ENCODE data around the gene SIPA1L3.

Gene SIPA1L3

DNA sequence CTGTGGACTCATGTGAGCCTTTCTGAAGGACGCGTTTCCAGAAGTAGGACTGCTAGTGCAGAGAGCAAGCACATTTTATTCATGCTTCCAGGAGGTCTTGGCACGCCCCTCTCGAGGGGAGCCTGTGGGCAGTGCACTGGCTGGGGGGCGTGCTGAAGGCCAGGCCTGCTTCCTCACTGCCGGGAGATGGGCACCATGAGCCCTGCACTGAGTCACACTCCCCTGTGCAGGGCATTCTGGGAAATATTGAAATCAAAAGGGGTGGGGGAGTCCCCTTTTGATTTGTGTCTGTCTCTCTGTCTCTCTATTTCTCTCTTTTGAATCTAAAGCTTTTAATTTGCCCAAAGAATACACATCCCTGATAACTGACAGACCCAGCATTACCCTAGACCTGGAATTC lies 283.1 kb downstream of the SIPA1L3 start:
- FAIRE-seq (no peak), DNase-seq (ENCODE audit: low spot score) (no peak)

DNA sequence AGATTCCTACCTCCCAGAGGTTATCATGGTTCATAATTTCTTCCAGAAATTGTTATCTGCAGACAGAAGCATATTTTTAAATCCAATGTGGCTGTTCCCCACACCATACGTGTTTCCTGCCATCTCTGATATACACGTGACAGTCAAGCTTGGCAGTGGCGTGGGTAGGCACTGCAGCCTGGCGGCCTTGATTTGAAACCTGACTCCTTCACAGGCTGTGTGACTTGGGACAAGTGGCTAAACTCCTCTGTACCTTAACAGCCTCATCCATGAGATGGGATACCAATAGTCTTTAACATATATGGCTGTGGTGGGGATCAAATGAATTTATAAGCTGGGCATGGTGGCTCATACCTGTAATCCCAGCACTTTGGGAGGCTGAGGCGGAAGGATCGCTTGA lies 283.8 kb downstream of the SIPA1L3 start:
- DNase-seq (ENCODE audit: low spot score) (no peak), FAIRE-seq (no peak)

DNA sequence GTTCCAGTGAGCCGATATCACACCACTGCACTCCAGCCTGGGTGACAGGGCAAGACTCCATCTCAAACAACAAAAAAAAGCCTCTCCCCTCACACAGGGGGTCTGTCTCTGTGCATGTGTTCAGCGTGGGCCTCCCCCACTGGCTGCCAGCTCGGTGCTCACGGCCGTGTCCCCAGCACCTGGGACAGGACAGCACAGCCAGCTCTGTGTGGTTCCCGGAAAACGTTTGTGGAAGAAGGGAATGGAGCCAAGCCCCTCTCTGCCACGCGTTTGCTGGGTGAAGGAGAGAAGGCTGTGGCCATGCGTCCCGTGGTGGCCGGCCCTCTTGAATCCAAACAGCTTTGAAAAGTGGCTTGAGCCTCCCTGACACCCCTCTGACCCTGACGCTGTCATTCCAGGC lies 284.7 kb downstream of the SIPA1L3 start:
- DNase-seq (ENCODE audit: low spot score) (no peak), FAIRE-seq (no peak)

DNA sequence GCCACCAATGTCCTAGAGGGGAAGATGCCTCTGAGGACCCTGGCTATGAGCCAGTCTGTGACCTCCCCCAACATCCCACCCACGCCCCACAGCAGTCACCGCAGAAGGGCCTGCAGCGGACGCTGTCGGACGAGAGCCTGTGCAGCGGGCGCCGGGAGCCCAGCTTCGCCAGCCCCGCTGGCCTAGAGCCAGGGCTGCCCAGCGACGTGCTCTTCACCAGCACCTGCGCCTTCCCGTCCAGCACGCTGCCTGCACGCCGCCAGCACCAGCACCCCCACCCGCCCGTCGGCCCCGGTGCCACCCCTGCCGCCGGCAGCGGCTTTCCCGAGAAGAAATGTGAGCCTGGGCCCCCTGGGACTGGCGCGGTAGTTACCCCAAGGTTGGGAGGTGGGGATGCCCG lies 286.4 kb downstream of the SIPA1L3 start:
- FAIRE-seq (no peak), DNase-seq (ENCODE audit: low spot score) (no peak)

DNA sequence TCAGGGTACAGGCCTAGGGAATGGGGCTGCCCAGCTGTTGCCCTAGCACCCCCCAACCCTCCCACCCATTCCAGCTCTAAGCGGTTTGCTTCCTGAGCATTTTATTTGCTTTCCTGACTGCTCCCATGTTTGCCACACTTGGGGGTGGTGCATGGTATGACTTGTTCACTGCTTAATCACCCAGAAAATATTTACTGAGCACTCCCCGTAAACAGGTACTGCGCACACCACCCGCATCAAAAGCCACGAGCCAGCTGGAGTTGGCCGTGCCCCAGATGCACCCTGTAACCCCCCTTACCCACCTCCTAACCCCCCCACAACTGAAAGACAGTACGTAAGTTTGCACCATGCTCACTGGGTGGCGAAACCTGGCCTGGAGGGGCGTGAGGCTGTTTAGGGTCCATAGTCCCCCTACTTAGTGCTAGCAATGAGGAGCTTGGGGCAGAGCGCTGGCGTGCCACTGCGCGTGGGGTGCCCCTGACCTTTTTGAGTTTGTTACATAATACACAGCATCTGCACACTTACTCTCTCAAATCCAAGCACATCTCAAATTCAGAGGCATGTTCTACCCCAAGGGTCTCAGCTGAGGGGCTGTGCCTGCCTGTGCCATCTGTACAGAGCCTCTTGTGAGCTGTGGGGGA lies 287.2 kb downstream of the SIPA1L3 start:
- no peak for FAIRE-seq
- no peak for DNase-seq (ENCODE audit: low spot score)

DNA sequence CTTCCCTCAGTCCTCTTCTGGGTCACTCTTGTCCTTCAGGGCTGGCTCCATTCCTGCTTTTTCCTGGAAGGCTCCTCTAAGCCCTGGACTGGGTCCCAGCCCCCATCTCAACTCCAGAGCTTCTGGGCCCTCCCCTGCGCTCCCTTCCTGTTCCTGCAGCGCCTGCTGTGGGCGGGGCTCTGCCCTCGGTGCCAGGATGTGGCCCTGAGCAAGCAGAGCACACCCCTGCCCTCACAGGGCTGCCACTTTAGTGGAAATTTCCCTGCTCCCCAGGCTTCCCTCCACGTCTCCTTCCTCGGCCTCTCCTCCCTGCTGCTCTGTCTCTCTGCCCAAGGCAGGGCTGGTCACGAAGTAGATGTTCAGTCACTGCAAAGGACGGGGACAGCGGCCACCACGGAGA lies 288.2 kb downstream of the SIPA1L3 start:
- FAIRE-seq (no peak), DNase-seq (ENCODE audit: low spot score) (no peak)

DNA sequence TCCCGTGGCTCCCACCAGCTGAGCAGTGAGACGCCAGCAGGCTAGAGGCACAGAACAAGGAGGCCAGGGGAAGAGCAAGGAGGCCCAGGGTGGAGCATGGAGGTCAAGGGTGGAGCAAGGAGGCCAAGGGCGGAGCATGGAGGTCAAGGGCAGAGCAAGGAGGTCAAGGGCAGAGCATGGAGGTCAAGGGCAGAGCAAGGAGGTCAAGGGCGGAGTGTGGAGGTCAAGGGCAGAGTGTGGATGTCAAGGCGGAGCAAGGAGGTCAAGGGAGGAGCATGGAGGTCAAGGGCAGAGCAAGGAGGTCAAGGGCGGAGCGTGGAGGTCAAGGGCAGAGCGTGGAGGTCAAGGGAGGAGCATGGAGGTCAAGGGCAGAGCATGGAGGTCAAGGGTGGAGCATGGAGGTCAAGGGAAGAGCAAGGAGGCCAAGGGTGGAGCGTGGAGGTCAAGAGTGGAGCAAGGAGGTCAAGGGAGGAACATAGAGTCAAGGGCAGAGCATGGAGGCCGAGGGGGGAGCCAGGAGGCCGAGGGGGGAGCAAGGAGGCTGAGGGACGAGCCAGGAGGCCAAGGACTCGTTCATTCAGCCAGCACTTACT lies 289.3 kb downstream of the SIPA1L3 start:
- FAIRE-seq (no peak), DNase-seq (ENCODE audit: low spot score) (no peak)

DNA sequence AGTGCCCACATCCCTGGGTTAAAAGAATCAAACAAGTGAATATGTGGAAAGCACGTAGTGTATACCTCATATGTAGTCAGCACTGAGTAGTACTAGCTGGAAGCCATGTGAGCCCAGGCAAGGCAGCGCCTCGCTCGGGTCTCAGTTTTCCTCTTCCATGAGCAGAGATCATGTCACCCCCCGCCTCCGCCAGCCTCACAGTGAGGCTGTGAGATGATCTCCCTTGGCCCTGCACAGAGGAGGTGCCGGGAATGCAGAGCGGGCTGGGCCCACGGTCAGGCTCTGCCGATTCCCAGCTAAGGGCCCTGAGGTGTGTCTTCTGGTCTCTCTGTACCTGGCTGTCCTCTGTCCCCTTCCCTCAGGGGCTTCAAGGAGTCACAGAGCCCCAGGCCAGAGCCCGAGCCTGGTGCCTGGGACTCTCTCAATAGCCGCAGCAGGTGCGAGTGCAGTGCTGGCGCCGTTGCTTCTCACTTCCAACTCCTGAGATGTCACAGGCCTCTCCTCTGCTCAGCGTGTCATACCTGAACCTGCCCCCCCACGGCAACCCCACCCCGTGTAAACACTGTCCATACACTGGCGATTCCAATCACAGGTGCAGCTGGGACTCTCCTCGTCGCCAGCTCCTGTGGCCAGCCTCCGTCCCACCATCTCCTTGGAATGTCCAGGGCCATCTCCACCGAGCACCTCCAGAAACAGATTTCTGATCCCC lies 290.1 kb downstream of the SIPA1L3 start:
- no peak for FAIRE-seq
- no peak for DNase-seq (ENCODE audit: low spot score)

DNA sequence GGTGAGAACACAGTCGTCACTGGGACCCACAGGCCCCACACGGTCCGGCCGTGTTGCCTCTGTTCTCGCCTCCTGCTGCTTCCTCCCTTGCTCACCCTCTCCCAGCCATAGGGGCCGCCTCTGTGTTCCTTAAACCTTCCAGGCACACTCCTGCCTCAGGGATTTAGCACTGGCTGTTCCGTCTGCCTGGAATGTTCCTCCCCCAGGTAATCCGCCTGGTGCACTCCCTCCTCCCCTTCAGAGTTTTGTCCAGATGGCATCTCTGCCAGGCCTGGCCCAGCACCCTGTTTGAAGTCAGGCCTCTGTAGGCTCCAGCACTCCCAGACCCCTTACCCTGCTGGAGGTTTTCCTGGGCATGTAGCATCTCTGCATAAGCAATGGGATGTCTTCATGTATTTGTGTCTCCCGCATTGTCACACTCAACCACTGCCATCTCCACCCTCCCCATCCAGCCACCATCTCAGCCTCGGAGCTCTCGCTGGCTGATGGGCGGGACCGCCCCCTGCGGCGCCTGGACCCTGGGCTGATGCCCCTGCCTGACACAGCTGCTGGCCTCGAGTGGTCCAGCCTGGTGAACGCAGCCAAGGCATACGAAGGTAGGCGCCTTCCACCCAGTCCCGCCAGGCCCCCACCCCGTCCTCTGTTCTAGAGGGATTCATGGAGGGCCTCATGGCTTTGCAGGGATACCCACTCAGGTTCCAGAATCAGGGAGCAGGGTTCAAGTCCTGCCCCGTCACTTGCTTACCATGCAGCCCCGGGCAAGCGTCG lies 291.1 kb downstream of the SIPA1L3 start:
- FAIRE-seq (no peak), DNase-seq (ENCODE audit: low spot score) (no peak)

DNA sequence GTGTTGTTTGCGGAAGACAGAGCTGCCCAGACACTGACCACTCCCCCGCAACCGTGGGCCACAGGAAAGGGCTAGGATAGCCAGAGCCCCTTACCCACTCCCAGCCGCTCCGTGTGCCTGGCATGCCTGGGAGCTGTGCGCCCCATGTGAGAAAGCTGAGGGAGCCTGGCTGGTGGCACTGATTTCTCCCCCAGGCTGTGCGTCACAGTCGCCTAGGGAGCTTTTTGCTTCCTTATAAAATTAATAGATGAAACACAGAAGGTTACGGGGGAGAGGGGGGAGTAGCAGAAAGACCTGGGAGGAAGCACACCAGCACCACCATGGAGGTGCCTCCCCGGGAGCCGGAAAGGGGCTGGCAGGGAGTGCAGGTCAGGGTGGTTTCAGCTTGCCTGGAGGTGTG lies 292.3 kb downstream of the SIPA1L3 start:
- FAIRE-seq (no peak), DNase-seq (ENCODE audit: low spot score) (no peak)

DNA sequence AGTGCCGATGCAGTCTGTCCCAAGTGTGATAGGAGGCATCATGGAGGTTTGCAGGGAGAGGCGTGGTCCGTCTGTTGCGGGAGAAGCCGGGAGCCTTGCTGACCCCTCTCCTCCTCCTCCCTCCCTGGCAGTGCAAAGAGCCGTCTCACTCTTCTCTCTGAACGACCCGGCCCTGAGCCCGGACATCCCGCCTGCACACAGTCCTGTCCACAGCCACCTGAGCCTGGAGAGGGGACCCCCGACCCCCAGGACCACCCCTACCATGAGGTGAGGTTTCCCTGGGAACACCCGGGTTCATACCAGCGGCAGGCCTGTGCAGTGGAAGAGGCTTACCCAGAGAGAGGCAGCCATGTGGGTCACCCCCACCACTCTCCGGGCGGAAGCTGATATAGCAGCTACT lies 294.7 kb downstream of the SIPA1L3 start:
- FAIRE-seq (no peak), DNase-seq (ENCODE audit: low spot score) (no peak)

DNA sequence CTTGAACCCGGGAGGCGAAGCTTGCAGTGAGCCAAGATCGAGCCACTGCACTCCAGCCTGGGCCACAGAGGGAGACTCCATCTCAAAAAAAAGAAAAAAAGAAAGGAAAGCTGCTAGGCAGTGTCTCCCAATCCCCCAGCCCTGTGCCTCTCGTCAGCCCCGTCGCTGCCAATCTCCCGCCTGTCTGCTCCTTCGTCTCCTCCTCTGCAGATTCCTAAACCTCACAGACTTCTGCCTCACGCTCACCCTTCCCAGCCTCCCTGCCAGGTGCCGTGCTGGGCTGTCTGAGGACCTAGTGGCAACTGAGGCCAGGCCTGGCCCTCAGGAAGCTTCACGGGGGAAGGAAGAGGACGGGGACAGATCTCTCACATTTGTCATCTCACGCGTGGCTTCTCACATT lies 295.5 kb downstream of the SIPA1L3 start:
- FAIRE-seq (no peak), DNase-seq (ENCODE audit: low spot score) (no peak)

DNA sequence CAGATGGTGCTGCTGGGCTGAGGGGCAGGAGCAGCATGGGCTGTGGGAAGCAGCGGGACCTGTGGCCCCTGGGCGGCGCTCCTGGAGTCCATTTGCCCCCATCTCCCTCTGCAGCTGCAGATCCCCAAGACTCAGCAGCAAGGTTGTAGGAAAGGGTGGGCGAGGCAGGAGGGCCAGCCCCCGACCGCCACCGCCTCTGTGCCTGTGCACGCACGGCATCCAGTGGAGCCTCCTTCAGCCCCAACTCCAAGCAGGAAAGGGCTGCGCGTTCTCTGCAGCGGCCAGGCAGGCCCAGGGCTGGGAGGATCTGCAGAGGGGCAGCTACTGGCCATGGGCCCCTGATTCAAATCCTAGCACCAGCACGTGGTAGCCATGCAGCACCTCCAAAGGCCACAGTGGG lies 296.2 kb downstream of the SIPA1L3 start:
- FAIRE-seq (no peak), DNase-seq (ENCODE audit: low spot score) (no peak)

DNA sequence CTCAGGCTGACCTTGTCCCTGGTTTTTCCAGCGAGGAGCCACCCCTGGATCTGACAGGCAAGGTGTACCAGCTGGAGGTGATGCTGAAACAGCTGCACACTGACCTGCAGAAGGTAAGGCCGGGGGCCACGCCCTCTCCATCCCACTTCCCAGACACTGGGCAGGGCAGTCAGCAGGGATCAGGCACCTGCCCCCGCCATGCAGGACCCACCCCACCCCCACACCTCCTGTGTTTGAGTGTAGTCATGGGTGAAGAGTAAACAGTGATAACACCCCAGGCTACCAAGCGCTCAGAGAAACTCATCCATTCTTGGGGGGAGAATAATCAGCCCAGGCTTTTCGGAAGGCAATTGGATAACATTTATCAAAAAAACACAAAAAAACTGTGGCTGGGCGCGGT lies 297.1 kb downstream of the SIPA1L3 start:
- FAIRE-seq (no peak), DNase-seq (ENCODE audit: low spot score) (no peak)

DNA sequence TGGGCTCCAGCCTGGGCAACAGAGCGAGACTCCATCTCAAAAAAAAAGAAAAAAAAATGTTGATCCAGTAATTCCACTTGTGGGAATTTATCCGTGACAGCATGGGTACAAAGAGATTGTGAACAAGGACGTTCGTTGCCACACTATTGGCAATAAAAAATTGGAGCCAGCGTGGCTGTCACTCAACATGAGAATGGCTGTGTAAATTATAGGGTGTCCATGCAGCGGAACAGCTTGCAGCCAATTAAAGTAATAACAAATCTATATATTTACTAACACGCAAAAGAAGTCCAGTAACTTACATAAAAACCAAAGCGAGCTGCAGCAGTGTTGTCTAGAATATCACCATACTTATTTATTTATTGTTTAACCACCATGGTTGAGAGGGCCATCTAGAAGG lies 297.7 kb downstream of the SIPA1L3 start:
- FAIRE-seq (no peak), DNase-seq (ENCODE audit: low spot score) (no peak)

DNA sequence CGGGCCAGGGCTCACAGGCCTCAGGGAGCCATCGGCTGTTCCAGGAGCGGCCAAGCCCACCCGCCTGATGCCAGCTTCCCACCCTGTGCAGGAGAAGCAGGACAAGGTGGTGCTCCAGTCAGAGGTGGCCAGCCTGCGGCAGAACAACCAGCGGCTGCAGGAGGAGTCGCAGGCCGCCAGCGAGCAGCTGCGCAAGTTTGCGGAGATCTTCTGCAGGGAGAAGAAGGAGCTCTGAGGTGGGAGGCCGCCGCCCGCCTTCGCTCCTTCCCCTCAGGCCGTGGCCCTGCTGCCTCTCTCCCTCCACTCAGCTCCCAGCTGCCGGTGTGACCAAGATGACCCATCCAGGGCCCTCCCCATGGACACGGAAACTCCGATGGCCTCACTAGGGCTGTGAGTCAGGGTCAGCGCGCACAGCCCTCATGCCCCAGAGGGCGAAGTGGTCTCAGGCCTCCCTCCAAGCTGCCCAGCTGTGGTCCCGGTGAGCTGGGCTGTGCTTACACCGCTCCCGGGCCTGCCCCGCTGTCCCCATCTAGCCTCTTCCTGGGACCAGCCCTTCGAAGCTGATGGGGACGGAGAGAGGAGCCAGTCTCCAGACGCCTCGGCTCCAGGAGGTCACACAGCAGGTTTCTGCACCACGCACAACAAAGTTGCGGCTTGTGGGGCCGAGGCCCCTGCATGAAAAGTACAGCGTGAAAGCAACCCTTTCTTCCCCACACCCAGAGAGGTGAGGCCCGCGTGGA lies 299.2 kb downstream of the SIPA1L3 start:
- DNase-seq (ENCODE audit: low spot score) = no peak

DNA sequence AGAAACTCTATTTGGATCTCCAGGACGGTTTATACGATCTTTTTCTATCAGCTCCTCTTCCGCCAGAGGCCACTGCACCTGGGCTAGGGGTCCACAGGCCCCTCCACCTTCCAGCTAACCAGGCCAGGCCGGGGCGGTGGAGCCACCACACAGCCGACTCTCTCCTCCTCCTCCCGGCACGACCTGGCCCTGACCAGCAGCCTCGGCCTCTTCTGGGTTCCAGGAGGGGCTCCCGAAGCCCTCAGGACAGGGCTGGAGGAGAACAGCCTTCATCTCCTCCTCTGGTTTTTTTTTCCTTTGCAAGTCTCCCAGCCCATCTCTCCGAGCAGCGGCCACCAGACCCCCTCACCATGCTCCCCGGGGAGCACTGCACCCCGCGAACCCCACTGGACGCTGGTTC lies 299.9 kb downstream of the SIPA1L3 start:
- no peak for DNase-seq (ENCODE audit: low spot score)
- no peak for FAIRE-seq

More for the DNA sequence above, 299.2 kb downstream of the SIPA1L3 start:
- no peak for FAIRE-seq

DNA sequence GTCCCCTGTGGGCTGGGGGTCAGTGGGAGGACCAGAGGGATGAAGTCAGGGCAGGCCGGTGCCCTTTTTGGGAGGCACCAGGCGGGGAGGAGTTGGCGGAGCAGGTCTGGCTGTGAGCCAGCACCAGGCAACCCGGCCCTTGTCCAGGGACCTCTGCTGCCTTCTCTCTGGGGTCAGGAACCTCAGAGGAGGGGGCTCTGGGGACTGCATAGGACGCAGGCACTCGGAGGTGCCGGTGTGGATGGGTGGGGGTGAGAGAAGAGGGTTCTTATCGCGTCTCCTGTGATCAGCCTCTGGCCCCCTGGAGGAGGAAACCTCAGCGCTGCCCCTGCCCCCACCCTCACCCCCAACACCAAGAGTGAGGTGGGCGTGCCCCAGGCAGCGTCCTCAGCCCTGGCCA lies 300.5 kb downstream of the SIPA1L3 start:
- no peak for FAIRE-seq
- DNase-seq (ENCODE audit: low spot score) = no peak

DNA sequence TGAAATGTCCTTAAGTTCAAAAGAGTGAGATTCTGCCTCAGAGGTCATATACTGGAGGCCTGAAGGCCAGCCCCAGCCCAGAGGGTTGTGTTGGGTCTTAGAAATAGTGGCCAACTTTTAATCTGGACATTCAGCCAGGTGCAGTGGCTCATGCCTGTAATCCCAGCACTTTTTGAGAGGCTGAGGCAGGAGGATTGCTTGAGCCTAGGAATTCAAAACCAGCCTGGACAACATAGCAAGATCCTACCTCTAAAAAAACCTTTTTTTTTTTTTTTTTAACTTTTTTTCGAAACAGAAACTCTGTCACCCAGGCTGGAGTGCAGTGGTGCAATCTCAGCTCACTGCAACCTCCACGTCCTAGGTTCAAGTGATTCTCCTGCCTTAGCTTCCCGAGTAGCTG lies 301.6 kb downstream of the SIPA1L3 start:
- no peak for FAIRE-seq
- DNase-seq (ENCODE audit: low spot score) = no peak

DNA sequence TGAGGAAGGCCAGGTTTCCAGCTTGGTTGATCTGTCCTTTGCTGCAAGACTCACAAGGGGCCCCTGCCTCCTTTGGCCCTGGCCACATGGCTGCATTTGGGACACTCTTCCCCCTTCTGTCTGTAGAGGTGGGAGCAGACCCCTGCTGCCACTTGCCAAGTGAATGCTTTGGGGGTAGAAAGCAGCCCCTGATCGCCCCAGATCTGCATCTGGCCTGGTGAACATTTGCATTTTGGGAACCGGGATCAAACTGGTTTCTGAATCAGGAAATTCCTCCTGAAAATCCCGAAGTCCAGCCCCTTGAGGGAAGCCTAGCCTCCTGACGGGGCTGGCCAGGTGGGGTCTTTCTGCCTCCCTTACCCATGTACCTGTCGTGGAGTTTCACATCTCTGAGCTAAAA lies 302.1 kb downstream of the SIPA1L3 start:
- no peak for DNase-seq (ENCODE audit: low spot score)
- FAIRE-seq = no peak

DNA sequence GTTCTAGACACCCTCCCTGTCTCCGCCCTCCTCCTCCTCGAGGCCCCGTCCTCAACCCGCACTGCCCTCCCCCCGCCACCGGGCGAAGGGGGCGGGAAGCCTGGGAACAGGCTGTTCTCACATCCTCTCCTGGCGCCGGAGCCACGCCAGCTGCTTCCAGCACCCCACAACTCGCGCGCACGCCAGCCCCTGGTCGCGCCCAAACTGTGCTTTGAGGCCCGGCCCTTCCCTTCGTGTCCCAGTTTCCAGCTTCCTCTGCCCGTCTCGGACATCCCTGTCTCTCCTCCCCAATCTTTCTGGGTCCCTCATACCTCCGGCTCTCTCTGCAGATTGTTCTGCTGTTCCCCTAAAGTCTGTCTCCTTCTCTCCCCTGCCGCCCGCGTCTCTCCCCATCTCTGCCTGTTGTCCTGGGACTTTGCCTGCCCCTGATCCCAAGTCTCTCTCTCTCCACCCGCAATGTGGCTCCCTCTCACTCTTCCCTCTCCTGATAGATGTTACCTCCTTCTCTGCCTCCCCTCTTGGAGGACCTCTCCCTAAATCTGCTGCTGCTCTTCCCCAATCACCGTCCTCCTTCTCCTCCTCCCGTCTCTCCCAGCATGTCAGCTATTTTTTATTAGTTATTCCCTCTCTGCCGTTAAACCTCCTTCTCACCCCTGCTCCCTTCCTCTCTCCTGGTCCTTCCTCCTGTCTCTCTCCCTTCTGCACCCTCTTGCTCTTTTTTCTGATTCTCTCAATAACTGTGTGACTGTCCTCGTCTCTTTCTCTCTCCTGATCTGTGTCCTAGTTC lies 302.9 kb downstream of the SIPA1L3 start:
- DNase-seq (ENCODE audit: low spot score) = no peak
- FAIRE-seq = no peak
